ENCODE measurements around the gene MTUS2. TPM values are rescaled to one million over a fixed set of nuclear protein-coding genes. Genes with fewer than 3 reads are reported as not detected.

The MTUS2 gene
- total and polyA plus RNA-seq, 9 of the 15 experiments (the other 6 are each of a cell fraction or from before 2014, with no cell fraction given): 0.01 to 0.28 (median 0.06) TPM; not detected in 1

- TF ChIP-seq RERE (CRISPR knock-in tag; IDR thresholded peaks at IDR 0.05; ENCODE audit: borderline replicate concordance): no peak
- no peak for TF ChIP-seq MAFK (IDR thresholded peaks at IDR 0.05; ENCODE audit: low read length)
These were observed 201.2 kb downstream of the MTUS2 start (continued) for GRCh38 chr13:29021311-29021710.

GRCh38 chr13:29021717-29022116 is 201.6 kb downstream of the MTUS2 start:
- Histone ChIP-seq H3K9ac (ENCODE audit: insufficient read depth in 1 of 2, low read depth in 2 of 2, low read length in 2 of 2) (no peak overlapping the region), H3K9me3 (replicated peaks; ENCODE audit: control insufficient read depth, insufficient read depth, low read depth, low read length) (no peaks in the 10 kb centered on the region), H3K4me3 (no peak overlapping the region), H3K4me1 (replicated peaks in 1 of 2; ENCODE audit: control insufficient read depth in 2 of 2, insufficient read depth in 2 of 2, low read length in 2 of 2) (no peaks in the 10 kb centered on the region), H3K36me3 (ENCODE audit: control insufficient read depth, insufficient read depth, low read length) (no peaks in the 10 kb centered on the region), H3K27ac (ENCODE audit: extremely low read depth, low read depth, low read length) (no peak overlapping the region), H2AFZ (ENCODE audit: low read depth, low read length) (no peak overlapping the region), H3K27me3 (ENCODE audit: control insufficient read depth in 2 of 2, insufficient read depth in 2 of 2, low read length in 2 of 2) (no peaks in the 10 kb centered on the region; a peak in 1 of 5 replicates), H4K20me1 (replicated peaks; ENCODE audit: control insufficient read depth, insufficient read depth, low read length) (no peaks in the 10 kb centered on the region), H3K79me2 (ENCODE audit: control insufficient read depth, insufficient read depth, low read length) (no peaks in the 10 kb centered on the region), H3K9me1 (ENCODE audit: control insufficient read depth, insufficient read depth, low read length) (no peaks in the 10 kb centered on the region), H3K4me2 (ENCODE audit: insufficient read depth, low read length) (no peak overlapping the region)
- POLR2A ChIA-PET: no interaction called here
- intact Hi-C loops (cut with micrococcal nuclease): no loop called here
- ATAC-seq (no peak), DNase-seq (ENCODE audit: extremely low read depth in 1 of 4, low spot score in 3 of 4) (no peak), FAIRE-seq (no peak)
- in situ Hi-C loops (cut with MboI): no loop called here
- WGBS (ENCODE audit: insufficient coverage, low coverage, missing lambda C conversion rate): 0% methylated on average over 5 of the region's 5 CpGs
- BruUV-seq (replicated peaks): no TSS peak
- CTCF ChIA-PET (ENCODE audit: low intra/inter-chr PET ratio): no interaction called here
- no peak for TF ChIP-seq ZZZ3 (IDR thresholded peaks at IDR 0.05)
- no peak for TF ChIP-seq CTCF (IDR thresholded peaks at IDR 0.05 in 2 of 3, conservative IDR thresholded peaks at IDR 0.05 in 1 of 3; ENCODE audit: insufficient read depth in 2 of 3, low read depth in 1 of 3, low read length in 3 of 3)
- no peak for TF ChIP-seq ELF1 (tag; IDR thresholded peaks at IDR 0.05)
- no peak for TF ChIP-seq POLR3A (IDR thresholded peaks at IDR 0.05; ENCODE audit: borderline replicate concordance, extremely low read depth, insufficient read depth, insufficient read length)
- no peak for TF ChIP-seq USF2 (CRISPR knock-in tag; IDR thresholded peaks at IDR 0.05)
- TF ChIP-seq BRCA1 (IDR thresholded peaks at IDR 0.05): no peak
- no peak for TF ChIP-seq BRCA1 (CRISPR knock-in tag; IDR thresholded peaks at IDR 0.05)
- TF ChIP-seq ARID1B (IDR thresholded peaks at IDR 0.05): no peak
- no peak for TF ChIP-seq NONO (IDR thresholded peaks at IDR 0.05; ENCODE audit: low read depth in 2 of 2, low read length in 1 of 2)

Measured in K562 (cell line).